Mucosa of gallbladder (tissue), 1 donor: ENCODE results near the gene TADA3. TPM values are rescaled to one million over a fixed set of nuclear protein-coding genes. Genes with fewer than 3 reads are reported as not detected.

Experiments
- total RNA-seq: library from RNA; stranded (reverse); gene quantifications from one replicate; pipeline ENCODE4 v1.2.1, GENCODE V29; 2021
- donor health status: DM: no; HTN: no; CAD: no.

TADA3 gene
- total RNA-seq, 1 donor from 2014 or later: 63.3 TPM

Other genes starting within 250 kb of the TADA3 start
- not detected for gene LHFPL4, start 238.7 kb downstream of the TADA3 start, total RNA-seq
- 32.7 TPM for gene MTMR14, start 143.0 kb downstream of the TADA3 start, total RNA-seq
- gene CPNE9, start 88.6 kb downstream of the TADA3 start, total RNA-seq: 0.37 TPM
- 17.3 TPM for gene BRPF1, start 60.7 kb downstream of the TADA3 start, total RNA-seq
- 37.6 TPM for gene OGG1, start 42.5 kb downstream of the TADA3 start, total RNA-seq
- gene CAMK1, start 22.5 kb downstream of the TADA3 start, total RNA-seq: 30.6 TPM
- gene ARPC4, start 609 bp upstream of the TADA3 start, total RNA-seq: 137 TPM
- 62.8 TPM for gene TTLL3, start 17.8 kb upstream of the TADA3 start, total RNA-seq
- 37.5 TPM for gene RPUSD3, start 51.5 kb upstream of the TADA3 start, total RNA-seq
- 5.0 TPM for gene CIDEC, start 87.8 kb upstream of the TADA3 start, total RNA-seq
- 30.7 TPM for gene JAGN1, start 98.1 kb upstream of the TADA3 start, total RNA-seq
- 91.5 TPM for gene IL17RE, start 110.4 kb upstream of the TADA3 start, total RNA-seq
- gene IL17RC, start 124.6 kb upstream of the TADA3 start, total RNA-seq: 33.3 TPM
- gene CRELD1, start 141.4 kb upstream of the TADA3 start, total RNA-seq: 116 TPM
- gene PRRT3, start 159.9 kb upstream of the TADA3 start, total RNA-seq: 6.1 TPM
- gene EMC3, start 194.4 kb upstream of the TADA3 start, total RNA-seq: 73.9 TPM
- gene FANCD2, start 234.0 kb upstream of the TADA3 start, total RNA-seq: 4.5 TPM